H1 (cell line): ENCODE data around the gene CPPED1. TPM values are rescaled to one million over a fixed set of nuclear protein-coding genes. Genes with fewer than 3 reads are reported as not detected.

ENCODE experiments used
- CTCF ChIA-PET: fragments of 300-600 bp; sonication (Branson Sonifier 250); formaldehyde crosslinking; loops from one replicate; lab custom pipeline; 2021; ENCODE audit not compliant: partially characterized antibody; lab: Charles Lee
- POLR2A ChIA-PET: fragments of 300-600 bp; sonication (Branson Sonifier 250); formaldehyde crosslinking; loops from one replicate; lab custom pipeline; 2021; ENCODE audit warnings: inconsistent platforms; ENCODE audit not compliant: partially characterized antibody; lab: Charles Lee
- DNase-seq, 2 experiments: peaks; one replicate each; pipeline versions ENCODE4 v3.0.0 to v3.0.0-alpha.2; 2010 to 2022; ENCODE audit warnings: low spot score in 2 of 2, low read depth in 1 of 2, mixed read lengths in 1 of 2
- FAIRE-seq: peaks from 2 replicates; lab custom pipeline; 2011; peaks lifted over from hg19 to GRCh38; lab: Jason Lieb, UNC
- H2AFZ ChIP-seq: 2 replicates; pipeline ENCODE4 v1.8.1; 2012; ENCODE audit warnings: low read length, inconsistent platforms
- H2AK5ac ChIP-seq: 2 replicates; pipeline ENCODE4 v1.6.1; 2013; ENCODE audit warnings: low read depth, low read length
- H2BK120ac ChIP-seq: replicated peaks from 2 replicates; pipeline ENCODE3; 2013; ENCODE audit warnings: low read depth, low read length, inconsistent platforms
- H2BK12ac ChIP-seq: 2 replicates; pipeline ENCODE4 v1.6.1; 2013; ENCODE audit warnings: low read depth, low read length
- H2BK15ac ChIP-seq: 2 replicates; pipeline ENCODE4 v1.6.1; 2013; ENCODE audit warnings: low read length
- H2BK20ac ChIP-seq: 2 replicates; pipeline ENCODE4 v1.6.1; 2013; ENCODE audit warnings: low read length
- H2BK5ac ChIP-seq: 2 replicates; pipeline ENCODE4 v1.6.1; 2013; ENCODE audit warnings: low read depth, low read length
- H3K14ac ChIP-seq: 2 replicates; pipeline ENCODE4 v1.6.1; 2013; ENCODE audit warnings: inconsistent platforms; ENCODE audit not compliant: insufficient read length
- H3K18ac ChIP-seq: 2 replicates; pipeline ENCODE4 v1.6.1; 2013; ENCODE audit warnings: low read length; ENCODE audit errors: extremely low read depth
- H3K23ac ChIP-seq: 2 replicates; pipeline ENCODE4 v1.6.1; 2013; ENCODE audit warnings: inconsistent platforms; ENCODE audit not compliant: insufficient read length
- H3K23me2 ChIP-seq: 2 replicates; pipeline ENCODE4 v1.6.1; 2013; ENCODE audit warnings: low read depth, low read length
- H3K27ac ChIP-seq: 2 replicates; pipeline ENCODE4 v1.6.1; 2011; ENCODE audit warnings: low read depth, low read length, inconsistent platforms
- H3K27me3 ChIP-seq, 4 experiments: replicated peaks in 1 of 4; 1 replicate in 1 of 4; 2 replicates in 3 of 4; pipeline versions ENCODE4 v1.6.1 to v1.8.1; 2011 to 2013; ENCODE audit warnings: low read length in 3 of 4, mild to moderate bottlenecking in 3 of 4, inconsistent platforms in 2 of 4, mixed read lengths in 2 of 4, moderate library complexity in 1 of 4; ENCODE audit not compliant: control insufficient read depth in 3 of 4, insufficient read depth in 3 of 4; ENCODE audit errors: extremely low read depth in 1 of 4
- H3K36me3 ChIP-seq, 4 experiments: 2 replicates each; pipeline versions ENCODE4 v1.6.1 to v1.8.1; 2011 to 2013; ENCODE audit warnings: mild to moderate bottlenecking in 4 of 4, low read length in 3 of 4, moderate library complexity in 2 of 4, control low read depth in 1 of 4, inconsistent platforms in 1 of 4; ENCODE audit not compliant: insufficient read depth in 4 of 4, control insufficient read depth in 2 of 4
- H3K4ac ChIP-seq: replicated peaks from 2 replicates; pipeline ENCODE3; 2013; ENCODE audit warnings: low read length, low read depth, mixed read lengths, inconsistent platforms; ENCODE audit not compliant: insufficient read length
- H3K4me1 ChIP-seq, 4 experiments: replicated peaks in 1 of 4; 1 replicate in 1 of 4; 2 replicates in 3 of 4; pipeline versions ENCODE4 v1.6.1 to v1.8.1; 2011 to 2013; ENCODE audit warnings: low read length in 3 of 4, inconsistent platforms in 2 of 4, mixed read lengths in 1 of 4; ENCODE audit not compliant: insufficient read depth in 4 of 4, control insufficient read depth in 3 of 4
- H3K4me2 ChIP-seq, 2 experiments: 2 replicates each; pipeline versions ENCODE4 v1.6.1 to v1.8.1; 2011 to 2013; ENCODE audit warnings: low read depth in 2 of 2, low read length in 2 of 2, control low read depth in 1 of 2, inconsistent platforms in 1 of 2, mild to moderate bottlenecking in 1 of 2; ENCODE audit not compliant: insufficient read depth in 1 of 2
- H3K4me3 ChIP-seq, 4 experiments: fragments of 200-600, 300-600 bp in 1 of 4; sonication (generic), shearing (Covaris generic), sonication (Bioruptor Twin) in 1 of 4; 2 replicates each; pipeline versions ENCODE4 v1.5.1 to v1.8.1; 2011 to 2016; ENCODE audit warnings: low read length in 4 of 4, low read depth in 3 of 4, control low read depth in 2 of 4, inconsistent platforms in 2 of 4, mild to moderate bottlenecking in 2 of 4, mixed read lengths in 1 of 4, moderate library complexity in 1 of 4; ENCODE audit not compliant: insufficient read depth in 2 of 4; ENCODE audit errors: extremely low read depth in 1 of 4
- H3K56ac ChIP-seq: replicated peaks from 2 replicates; pipeline ENCODE3; 2013; ENCODE audit warnings: low read depth, mild to moderate bottlenecking, mixed read lengths, low read length, inconsistent platforms; ENCODE audit not compliant: insufficient read length
- H3K79me1 ChIP-seq: 2 replicates; pipeline ENCODE4 v1.6.1; 2013; ENCODE audit warnings: low read depth, low read length, control low read depth
- H3K79me2 ChIP-seq, 2 experiments: 2 replicates each; pipeline versions ENCODE4 v1.6.1 to v1.8.1; 2012 to 2013; ENCODE audit warnings: low read length in 2 of 2, mild to moderate bottlenecking in 2 of 2, inconsistent platforms in 1 of 2; ENCODE audit not compliant: insufficient read depth in 2 of 2, control insufficient read depth in 1 of 2
- H3K9ac ChIP-seq, 4 experiments: replicated peaks in 1 of 4; 1 replicate in 1 of 4; 2 replicates in 3 of 4; pipeline versions ENCODE4 v1.6.1 to v1.8.1; 2011 to 2013; ENCODE audit warnings: low read depth in 3 of 4, low read length in 3 of 4, control low read depth in 2 of 4, mild to moderate bottlenecking in 2 of 4, moderate library complexity in 2 of 4, inconsistent platforms in 1 of 4; ENCODE audit errors: extremely low read depth in 1 of 4
- H3K9me3 ChIP-seq, 2 experiments: 2 replicates each; pipeline versions ENCODE4 v1.6.1 to v1.8.1; 2012 to 2013; ENCODE audit warnings: mild to moderate bottlenecking in 2 of 2, moderate library complexity in 2 of 2, control low read depth in 1 of 2, inconsistent platforms in 1 of 2, low read depth in 1 of 2, low read length in 1 of 2, mixed read lengths in 1 of 2; ENCODE audit not compliant: insufficient read depth in 2 of 2
- H4K20me1 ChIP-seq, 2 experiments: replicated peaks in 1 of 2; 2 replicates each; pipeline versions ENCODE3 to v1.8.1; 2011 to 2013; ENCODE audit warnings: inconsistent platforms in 2 of 2, low read length in 2 of 2, mild to moderate bottlenecking in 1 of 2; ENCODE audit not compliant: insufficient read depth in 2 of 2, control insufficient read depth in 1 of 2
- H4K5ac ChIP-seq: 2 replicates; pipeline ENCODE4 v1.6.1; 2013; ENCODE audit warnings: low read length, low read depth, mixed read lengths, inconsistent platforms; ENCODE audit not compliant: insufficient read length
- H4K8ac ChIP-seq: 2 replicates; pipeline ENCODE4 v1.8.0; 2013; ENCODE audit warnings: mild to moderate bottlenecking, moderate library complexity, low read length, inconsistent platforms; ENCODE audit not compliant: insufficient read depth; ENCODE audit errors: extremely low read depth
- H4K91ac ChIP-seq: replicated peaks from 2 replicates; pipeline ENCODE3; 2013; ENCODE audit warnings: low read length, mixed read lengths, inconsistent platforms; ENCODE audit not compliant: insufficient read length
- ASH2L ChIP-seq: fragments of 200-600, 300-600 bp; sonication (generic); IDR thresholded peaks from one replicate; pipeline ENCODE4 v1.7.1; 2017; ENCODE audit warnings: low read length
- CBX5 ChIP-seq: fragments of 300-800, 300-1000 bp; sonication (generic); IDR thresholded peaks from 2 replicates; pipeline ENCODE4 v1.7.1; 2016; ENCODE audit warnings: antibody characterized with exemption, low read length, low read depth
- CHD1 ChIP-seq: IDR thresholded peaks from 2 replicates; pipeline ENCODE4 v1.6.1; 2012; ENCODE audit warnings: low read depth, low read length, improper control_type of control experiment
- CTBP2 ChIP-seq: IDR thresholded peaks from 2 replicates; pipeline ENCODE4 v1.7.0; 2011; ENCODE audit warnings: borderline replicate concordance, mild to moderate bottlenecking, moderate library complexity, mixed read lengths, low read length; ENCODE audit not compliant: insufficient read depth, insufficient read length
- E2F6 ChIP-seq: IDR thresholded peaks from 2 replicates; pipeline ENCODE4 v1.6.1; 2012; ENCODE audit warnings: inconsistent platforms
- EGR1 ChIP-seq: IDR thresholded peaks from 2 replicates; pipeline ENCODE4 v1.6.1; 2011; ENCODE audit warnings: low read depth, low read length, borderline replicate concordance
- EP300 ChIP-seq, 2 experiments: IDR thresholded peaks; 1 replicate in 1 of 2; 2 replicates in 1 of 2; pipeline ENCODE4 v1.6.1; 2011 to 2012; ENCODE audit warnings: low read depth in 2 of 2, low read length in 2 of 2, mild to moderate bottlenecking in 2 of 2, borderline replicate concordance in 1 of 2, inconsistent platforms in 1 of 2, moderate library complexity in 1 of 2
- EZH2 ChIP-seq: fragments of 200-600 bp; sonication (generic); IDR thresholded peaks from 2 replicates; pipeline ENCODE4 v1.7.1; 2012; ENCODE audit warnings: low read depth, mild to moderate bottlenecking, moderate library complexity, low read length, inconsistent platforms; ENCODE audit not compliant: severe bottlenecking
- GABPA ChIP-seq: IDR thresholded peaks from 2 replicates; pipeline ENCODE4 v1.6.1; 2011; ENCODE audit warnings: mild to moderate bottlenecking, low read length, moderate library complexity, borderline replicate concordance; ENCODE audit not compliant: insufficient read depth
- JUN ChIP-seq: IDR thresholded peaks from 2 replicates; pipeline ENCODE4 v1.6.1; 2011; ENCODE audit warnings: low read depth, mild to moderate bottlenecking, improper control_type of control experiment, low read length
- MAFK ChIP-seq: IDR thresholded peaks from 2 replicates; pipeline ENCODE4 v1.6.1; 2012; ENCODE audit warnings: low read depth, mild to moderate bottlenecking, improper control_type of control experiment, low read length
- TAF7 ChIP-seq: optimal IDR thresholded peaks from 2 replicates; pipeline ENCODE3; 2011; ENCODE audit warnings: low read depth, mild to moderate bottlenecking, inconsistent platforms, low read length, moderate library complexity, borderline replicate concordance
- ZNF274 ChIP-seq: IDR thresholded peaks from 2 replicates; pipeline ENCODE4 v1.7.0; 2012; ENCODE audit warnings: low read length, borderline replicate concordance; ENCODE audit errors: extremely low read depth
- WGBS, 2 experiments: shearing (Covaris generic) in 1 of 2; methylation state at CpG; one replicate each; pipeline versions ENCODE4 v1.1.6 to v1.1.7; 2013 to 2015; ENCODE audit warnings: low lambda C conversion rate in 2 of 2, mixed read lengths in 2 of 2, inconsistent platforms in 1 of 2, low coverage in 1 of 2, missing lambda C conversion rate in 1 of 2; ENCODE audit not compliant: insufficient replicate concordance in 2 of 2, insufficient coverage in 1 of 2, insufficient read length in 1 of 2; ENCODE audit errors: extremely low coverage in 1 of 2, missing lambda C conversion rate in 1 of 2; 5-methylcytosine and 5-hydroxymethylcytosine counted together
- polyA plus RNA-seq, 7 experiments: library from polyadenylated mRNA; depleted of rRNA in 3 of 7; stranded (reverse) in 5 of 7; unstranded in 2 of 7; fragments of >200 nt in 5 of 7; fragments of 200-250 nt in 2 of 7; gene quantifications; 1 replicate in 5 of 7; 2 replicates in 1 of 7; 4 replicates in 1 of 7; pipeline versions ENCODE4 v1.2.1 to v1.2.3, GENCODE V29; 2011 to 2013; ENCODE audit warnings: missing spikeins in 2 of 7, mixed read lengths in 2 of 7
- total RNA-seq: library from RNA; stranded (reverse); fragmentation: NEBNext Ultra II Directional; extraction: Animal tissue kit (Norgen Biotek cat#: 25700); gene quantifications from 2 replicates; pipeline ENCODE4 v1.2.1, GENCODE V29; 2021

CPPED1 gene
- total and polyA plus RNA-seq, 2 of the 8 experiments (the other 6 are each of a cell fraction or from before 2014, with no cell fraction given): 3.5 to 11.2 TPM

- POLR2A ChIA-PET: interaction anchor here (0.8 kb wide), 1 partner anchor 257 kb away, joined by 5 read pairs; no protein-coding TSS in a partner anchor
- H2BK12ac ChIP-seq: no peak overlapping the region
- FAIRE-seq (no peak), DNase-seq (no peak)
- no peak overlapping the region for H2BK20ac ChIP-seq
- no peaks in the 10 kb centered on the region for H3K36me3 ChIP-seq
- no peaks in the 10 kb centered on the region for H3K79me2 ChIP-seq
- no peak overlapping the region for H3K56ac ChIP-seq
- H3K18ac ChIP-seq: no peak overlapping the region
- no peaks in the 10 kb centered on the region for H3K9me3 ChIP-seq
- H2AK5ac ChIP-seq: no peak overlapping the region
- no peaks in the 10 kb centered on the region for H4K20me1 ChIP-seq
- H2BK120ac ChIP-seq: no peak overlapping the region
- H3K27ac ChIP-seq: no peak overlapping the region
- no peak overlapping the region for H2BK5ac ChIP-seq
- no peak overlapping the region for H3K23ac ChIP-seq
- H3K14ac ChIP-seq: no peak overlapping the region
- WGBS, 2 experiments: 73% methylated on average over 3 of the region's 3 CpGs; no CpG with 5 or more reads in 1 of the 2 experiments
- no peaks in the 10 kb centered on the region; the same call in 1 of the 2 replicates for H3K23me2 ChIP-seq
- no peak overlapping the region for H2AFZ ChIP-seq
- H3K4ac ChIP-seq: no peak overlapping the region
- no peak overlapping the region for H2BK15ac ChIP-seq
- no peak overlapping the region for H3K9ac ChIP-seq
- H3K4me1 ChIP-seq: no peaks in the 10 kb centered on the region
- no peaks in the 10 kb centered on the region for H3K79me1 ChIP-seq
- no peak overlapping the region for H4K8ac ChIP-seq
- H3K4me2 ChIP-seq: no peak overlapping the region
- no peaks in the 10 kb centered on the region; a peak in 1 of 7 replicates for H3K27me3 ChIP-seq
- H4K91ac ChIP-seq: no peak overlapping the region
- H4K5ac ChIP-seq: no peak overlapping the region
- no peak overlapping the region for H3K4me3 ChIP-seq
- CTCF ChIA-PET: interaction anchor here (0.8 to 1.2 kb wide), 2 partner anchors 22 to 478 kb away, joined by 3 read pairs; no protein-coding TSS in a partner anchor
- TF ChIP-seq MAFK (no peak), E2F6 (no peak), EZH2 (no peak), TAF7 (no peak), ZNF274 (no peak), ASH2L (no peak), CHD1 (no peak), JUN (no peak), EP300 (IDR thresholded peaks at IDR 0.05; ENCODE audit: borderline replicate concordance in 1 of 2, low read depth in 2 of 2, low read length in 2 of 2) (no peak), CTBP2 (no peak), CBX5 (no peak), EGR1 (no peak), GABPA (no peak)
Observed at GRCh38 chr16:12708266-12708665, 95.4 kb downstream of the CPPED1 start.
